Endometrial microvascular endothelial cells (primary cell): Measurements from ENCODE around the gene UBE2Q1. TPM values are rescaled to one million over a fixed set of nuclear protein-coding genes. Genes with fewer than 3 reads are reported as not detected.

Experiments used
- in situ Hi-C: cut with HindIII; loops from 2 replicates; pipeline ENCODE4 v1.10.0; 2017; ENCODE audit warnings: low sequenced_read_pairs, low pct_unique_long_range_greater_than_20kb; ENCODE audit errors: inconsistent ontology term
- total RNA-seq: library from RNA; depleted of rRNA; stranded (reverse); fragments of >200 nt; gene quantifications from one replicate; pipeline ENCODE4 v1.2.3, GENCODE V29; 2015; ENCODE audit errors: inconsistent ontology term

UBE2Q1 gene
- total RNA-seq: 34.8 TPM

DNA sequence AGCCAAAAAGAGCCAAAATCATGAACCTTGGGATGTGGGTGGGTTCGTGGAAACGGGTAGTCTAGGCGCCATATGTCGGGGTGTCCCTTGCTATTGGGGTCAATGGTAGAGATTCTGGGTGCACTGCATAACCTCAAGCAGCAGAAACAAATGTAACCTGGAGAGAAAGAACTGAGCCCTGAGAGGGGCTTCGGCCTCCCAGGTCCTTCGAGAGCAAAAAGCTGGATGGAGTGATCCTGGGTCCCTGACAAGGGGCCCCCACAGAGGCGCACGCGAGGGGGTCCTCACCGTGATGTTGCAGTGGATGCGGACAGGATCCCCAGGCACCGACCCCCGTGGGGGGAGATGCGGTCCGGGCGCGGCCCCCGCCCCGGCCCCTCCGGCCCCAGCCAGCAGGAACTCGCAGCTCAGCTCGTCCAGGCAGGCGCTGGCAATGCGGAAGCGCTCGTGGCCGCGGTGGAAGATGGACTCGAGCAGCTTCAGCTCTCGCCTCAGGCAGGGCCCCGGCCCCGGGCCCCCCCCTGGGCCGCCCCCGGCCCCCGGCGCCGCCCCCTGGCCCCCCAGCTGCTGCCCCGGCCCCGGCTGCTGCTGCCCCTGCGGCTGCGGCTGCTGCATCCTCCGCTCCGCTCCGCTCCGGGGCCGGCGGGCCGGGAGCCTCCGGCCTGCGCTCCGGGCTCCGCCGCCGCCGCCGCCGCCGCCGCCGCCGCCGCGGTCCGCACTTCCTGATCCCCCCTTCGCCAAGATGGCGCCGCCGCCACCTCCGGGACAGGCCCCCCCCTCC is at the start of gene UBE2Q1:
TSS of gene UBE2Q1 (minus strand) at position 724 of the 781 bp plus-strand sequence. CDS start at position 615, 109 bp downstream.
- in situ Hi-C loops: no loop called here

- in situ Hi-C loops: no loop called here
Measured at GRCh38 chr1:154607609-154608396, 49.3 kb upstream of the UBE2Q1 start, which contains the start of gene ADAR. Gene ADAR (minus strand): TSS chr1:154608186. CDS start chr1:154608006, 180 bp downstream.

DNA sequence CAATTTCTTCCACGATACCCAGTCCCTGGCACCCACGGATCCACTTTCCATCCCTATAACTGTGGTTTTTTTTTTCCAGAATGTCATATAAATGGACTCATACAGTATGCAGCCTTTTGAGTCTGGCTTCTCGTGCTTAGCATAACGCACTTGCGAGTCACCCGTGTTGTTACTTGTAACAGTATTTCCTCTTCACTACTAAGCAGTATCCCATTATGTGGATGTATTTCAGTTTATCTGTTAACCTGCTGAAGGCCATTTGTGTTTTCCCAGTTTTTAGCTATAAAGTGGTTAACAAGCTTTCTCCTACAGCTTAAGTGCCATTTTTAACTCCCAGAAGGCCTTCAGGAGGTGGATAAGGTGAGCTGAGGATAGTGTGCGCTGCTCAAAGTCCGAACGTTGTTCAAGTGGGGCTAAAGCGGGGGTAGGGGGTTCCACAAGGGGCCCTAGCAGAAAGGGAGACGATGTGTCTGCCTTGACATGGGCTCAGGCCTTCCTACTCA is 48.7 kb upstream of the UBE2Q1 start:
- in situ Hi-C loops: no loop called here

- in situ Hi-C loops: no loop called here
Measured at GRCh38 chr1:154605534-154605933, 47.1 kb upstream of the UBE2Q1 start.

DNA sequence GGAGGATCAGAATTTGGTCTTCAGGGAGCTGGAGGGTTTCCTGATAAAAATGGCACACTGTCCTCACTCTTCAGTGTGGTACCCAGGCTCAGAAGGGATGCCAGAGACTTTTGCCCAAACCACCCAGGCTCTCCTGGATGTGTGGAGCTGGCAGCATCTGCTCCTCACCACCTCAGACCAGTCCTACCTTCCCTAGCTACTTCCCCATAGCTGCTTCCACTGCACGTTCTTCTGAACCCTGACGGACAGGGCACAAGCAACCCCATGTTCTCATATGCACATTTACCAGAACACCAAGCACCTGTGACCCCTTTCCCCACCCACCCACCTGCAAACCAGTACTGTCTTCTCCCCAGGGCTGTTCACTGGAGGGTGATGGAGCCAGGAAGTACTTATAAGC is 44.9 kb upstream of the UBE2Q1 start:
- in situ Hi-C loops: no loop called here

DNA sequence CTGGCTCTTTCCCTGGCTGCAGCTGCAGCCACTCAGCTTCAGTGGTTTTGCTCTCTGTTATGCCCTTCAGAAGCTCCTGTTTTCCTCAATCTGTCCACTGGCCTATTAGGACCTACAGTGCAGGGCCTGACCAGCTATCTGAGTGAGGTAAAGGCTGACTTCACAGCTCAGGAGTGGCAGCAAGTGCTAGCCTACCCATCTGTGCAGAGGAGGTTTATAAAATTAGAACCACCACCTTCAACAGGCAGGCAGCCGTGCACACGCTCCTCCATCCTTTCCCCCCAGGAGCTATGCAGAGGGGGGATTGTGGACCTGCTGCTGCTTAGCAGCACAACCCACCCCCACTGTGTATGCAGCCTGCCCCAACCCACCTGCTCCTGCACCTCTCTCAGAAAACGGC is 41.2 kb upstream of the UBE2Q1 start:
- in situ Hi-C loops: no loop called here

DNA sequence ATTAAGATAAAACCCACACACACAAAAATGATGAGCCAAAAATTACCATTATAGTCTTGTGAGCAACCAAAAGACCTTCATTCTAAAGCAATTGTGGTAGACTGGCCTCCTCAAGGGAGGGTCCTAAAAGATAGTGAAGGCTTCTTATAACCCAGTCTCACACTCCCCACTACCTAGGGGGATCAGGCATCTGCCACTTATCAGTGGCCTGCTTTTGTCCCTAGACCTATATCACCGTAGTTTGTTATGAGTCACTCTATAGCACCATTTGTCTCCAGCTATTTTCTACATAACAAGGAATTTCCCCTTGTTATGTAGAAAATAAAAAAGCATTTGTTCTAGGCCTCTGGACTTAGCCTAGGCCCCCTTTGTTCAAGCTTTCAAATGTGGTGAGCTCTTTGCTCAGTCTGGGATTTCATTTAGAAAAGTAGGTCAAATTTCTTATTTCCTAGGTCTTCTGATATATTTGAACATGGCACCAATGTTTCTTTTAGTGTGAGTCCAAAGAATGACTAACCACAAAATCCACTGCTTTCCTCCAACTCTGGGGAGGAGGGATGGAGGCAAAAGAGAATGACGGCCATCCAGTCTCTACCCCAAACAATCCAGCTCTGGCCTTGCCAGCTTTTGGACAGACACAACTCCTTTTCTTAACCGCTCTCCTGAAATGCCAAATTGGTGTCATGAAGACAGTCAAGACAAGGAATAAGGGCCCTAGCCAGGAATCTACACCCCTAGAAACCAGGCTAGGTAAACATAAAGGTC is 40.6 kb upstream of the UBE2Q1 start:
- in situ Hi-C loops: no loop called here

DNA sequence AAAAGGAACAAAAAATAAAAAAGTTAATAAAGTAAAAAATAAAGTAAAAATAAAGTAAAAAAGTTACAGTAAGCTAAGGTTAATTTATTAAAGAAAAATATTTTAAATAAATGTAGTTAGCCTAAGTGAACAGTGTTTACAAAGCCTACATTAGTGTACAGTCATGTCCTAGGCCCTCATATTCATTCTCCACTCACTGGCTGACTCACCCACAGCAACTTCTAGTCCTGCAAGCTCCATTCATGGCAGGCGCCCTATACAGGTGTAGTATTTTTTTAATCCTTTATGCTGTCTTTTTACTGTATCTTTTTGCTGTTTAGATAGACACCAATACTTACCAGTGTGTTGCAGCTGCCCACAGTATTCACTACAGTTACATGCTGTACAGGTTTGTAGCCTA is 37.2 kb upstream of the UBE2Q1 start:
- in situ Hi-C loops: no loop called here

GRCh38 chr1:154594811-154595210 is 36.3 kb upstream of the UBE2Q1 start:
- in situ Hi-C loops: no loop called here

DNA sequence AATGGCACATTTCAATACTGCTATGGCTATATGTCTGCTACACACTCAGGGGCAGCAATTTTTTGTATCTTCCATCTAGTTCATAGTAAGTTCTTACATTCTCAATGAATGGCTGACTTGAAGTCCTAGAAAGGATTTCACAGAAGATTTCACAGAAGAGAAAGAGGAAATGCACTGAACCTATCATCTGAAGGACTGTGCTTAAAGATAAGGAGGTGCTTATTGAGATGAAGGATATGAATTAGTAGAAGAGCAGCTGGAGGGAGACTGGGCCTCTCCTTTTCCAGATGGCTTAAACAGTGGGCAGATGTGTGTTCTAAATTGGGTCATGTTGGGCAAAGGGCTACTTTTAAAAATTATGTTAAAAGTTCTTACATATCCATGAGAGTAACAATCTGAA is 34.9 kb upstream of the UBE2Q1 start:
- in situ Hi-C loops: no loop called here

DNA sequence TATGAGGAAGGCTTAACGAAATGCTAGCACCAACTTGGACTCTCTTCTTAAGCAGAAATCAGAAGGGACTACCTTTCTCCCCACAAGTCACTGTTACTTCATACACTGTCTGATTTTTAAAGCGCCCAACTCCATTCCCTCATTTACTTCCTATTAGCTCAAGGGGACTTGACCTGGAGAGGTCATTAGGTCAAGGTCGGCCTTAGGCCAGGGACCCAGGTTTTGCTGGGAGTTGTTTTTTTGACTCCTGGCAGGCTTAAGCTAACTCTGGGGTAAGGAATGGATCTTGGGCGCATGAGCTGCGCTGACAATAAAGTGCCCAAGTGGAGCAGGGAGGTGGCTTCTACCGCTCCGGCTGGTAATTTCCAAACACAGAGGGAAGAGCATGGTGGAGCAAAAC is 32.7 kb upstream of the UBE2Q1 start:
- in situ Hi-C loops: no loop called here

- in situ Hi-C loops: no loop called here
Measured at GRCh38 chr1:154590756-154591155, 32.3 kb upstream of the UBE2Q1 start.

DNA sequence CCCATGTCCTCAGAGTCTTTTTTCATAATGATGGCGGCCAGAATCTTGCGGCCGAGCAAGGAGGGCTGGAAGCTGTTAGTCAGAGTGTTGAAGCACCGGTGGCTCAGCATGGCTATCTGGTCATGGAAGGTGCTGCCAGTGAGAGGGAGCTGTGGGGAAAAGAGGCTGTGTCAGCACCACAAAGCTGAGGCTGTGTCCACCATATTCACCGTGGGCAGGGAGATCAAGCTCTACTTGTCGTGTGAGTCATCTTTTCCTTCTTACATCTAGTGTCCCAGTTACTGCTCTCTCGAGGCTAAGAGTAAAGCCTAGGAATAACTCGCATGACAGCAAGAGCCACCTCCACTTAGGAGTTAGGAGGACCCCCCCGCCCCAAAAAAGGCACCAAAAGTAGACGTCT is 31.3 kb upstream of the UBE2Q1 start:
- in situ Hi-C loops: no loop called here

- in situ Hi-C loops: no loop called here
Measured at GRCh38 chr1:154586641-154587040, 28.2 kb upstream of the UBE2Q1 start.

DNA sequence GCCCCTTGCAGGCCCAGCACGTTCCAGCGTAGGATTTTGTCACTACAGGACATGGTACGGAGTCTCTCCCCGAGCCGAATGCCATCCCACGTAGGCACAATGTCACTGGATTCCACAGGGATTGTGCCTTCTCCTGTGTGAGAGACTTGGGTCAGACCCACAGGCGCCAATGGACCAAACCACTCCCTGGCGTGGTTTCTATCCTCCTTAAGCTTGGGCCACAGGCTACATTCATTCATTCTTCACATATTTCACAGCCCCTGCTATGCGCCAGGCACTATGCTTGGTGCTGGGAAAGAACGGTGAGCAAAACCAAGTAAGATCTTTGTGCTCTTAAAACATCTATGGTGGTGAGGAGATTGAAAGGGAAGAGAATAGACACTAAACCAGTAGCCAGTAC is 27.8 kb upstream of the UBE2Q1 start:
- in situ Hi-C loops: no loop called here

- in situ Hi-C loops: no loop called here
Measured at GRCh38 chr1:154584267-154584994, 26.0 kb upstream of the UBE2Q1 start.

GRCh38 chr1:154583773-154584172 is 25.3 kb upstream of the UBE2Q1 start:
- in situ Hi-C loops: no loop called here

- in situ Hi-C loops: no loop called here
Measured at GRCh38 chr1:154582885-154583284, 24.4 kb upstream of the UBE2Q1 start.

DNA sequence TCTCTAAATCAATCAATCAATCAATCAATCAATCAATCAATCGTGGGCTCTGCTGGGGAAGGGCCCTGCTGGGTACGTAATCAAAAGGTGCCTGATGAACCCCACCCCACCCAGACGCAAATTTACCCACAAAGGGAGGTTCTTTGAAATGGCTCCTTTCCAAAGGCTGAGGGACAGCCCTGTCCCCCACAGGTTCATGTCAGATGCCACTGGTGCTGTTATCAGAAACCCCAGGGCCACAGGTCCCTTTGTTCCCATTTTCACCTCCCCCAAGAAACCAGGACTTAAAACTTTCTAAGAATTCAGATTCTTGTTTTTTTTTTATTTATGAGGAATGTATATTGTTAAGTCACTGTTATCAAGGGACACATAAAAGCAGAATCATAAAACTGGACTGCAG is 23.3 kb upstream of the UBE2Q1 start:
- in situ Hi-C loops: no loop called here
